GM19099 (cell line): ENCODE measurements around the gene MRPL57.

ENCODE experiments used
- POLR2A ChIP-seq: IDR thresholded peaks from 3 replicates; pipeline ENCODE4 v1.6.1; 2011; ENCODE audit warnings: low read depth; ENCODE audit not compliant: insufficient read length; ENCODE audit errors: extremely low read depth

Gene MRPL57

DNA sequence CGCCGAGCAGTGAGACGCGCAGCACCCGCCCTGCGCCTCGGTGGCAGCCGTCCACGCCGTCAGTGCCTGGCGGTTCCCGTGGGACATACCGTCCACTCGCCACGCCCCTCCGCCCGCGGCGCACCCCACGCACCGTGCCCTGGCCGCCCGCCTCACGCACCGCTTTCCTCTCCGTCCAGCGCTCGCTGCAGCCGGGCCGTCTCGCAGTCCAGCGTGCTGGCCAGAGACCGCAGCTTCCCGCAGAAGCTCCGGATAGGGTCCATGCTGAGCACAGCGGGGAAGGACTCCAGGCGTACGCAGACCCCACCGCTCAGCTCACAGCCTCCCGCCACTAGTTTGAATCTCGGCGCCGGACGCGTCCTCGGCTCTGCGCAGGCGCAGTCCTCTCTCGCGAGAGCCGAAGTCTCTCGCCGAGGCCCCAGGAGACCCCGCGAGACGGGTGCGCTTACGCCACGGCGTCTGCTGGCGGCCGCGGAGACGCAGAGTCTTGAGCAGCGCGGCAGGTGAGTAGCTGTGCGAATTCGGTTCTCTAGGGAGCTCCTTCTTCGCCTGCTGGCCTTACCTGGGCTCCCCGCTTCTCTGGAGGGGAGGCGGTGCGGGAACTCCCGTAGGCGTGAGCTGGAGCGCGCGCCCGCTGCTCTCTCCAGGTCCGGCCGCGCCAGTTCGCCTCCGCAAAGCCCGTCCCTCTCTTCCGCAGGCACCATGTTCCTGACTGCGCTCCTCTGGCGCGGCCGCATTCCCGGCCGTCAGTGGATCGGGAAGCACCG is at the start of gene MRPL57, which contains the start of gene SKA3:
MRPL57 (plus strand) TSS at position 444 of the 767 bp plus-strand sequence; CDS start at position 703, 259 bp downstream.
SKA3 (minus strand) TSS at position 338 of the 767 bp plus-strand sequence; CDS start at position 263, 75 bp downstream.
- peak; percentile 95 for TF ChIP-seq POLR2A

DNA sequence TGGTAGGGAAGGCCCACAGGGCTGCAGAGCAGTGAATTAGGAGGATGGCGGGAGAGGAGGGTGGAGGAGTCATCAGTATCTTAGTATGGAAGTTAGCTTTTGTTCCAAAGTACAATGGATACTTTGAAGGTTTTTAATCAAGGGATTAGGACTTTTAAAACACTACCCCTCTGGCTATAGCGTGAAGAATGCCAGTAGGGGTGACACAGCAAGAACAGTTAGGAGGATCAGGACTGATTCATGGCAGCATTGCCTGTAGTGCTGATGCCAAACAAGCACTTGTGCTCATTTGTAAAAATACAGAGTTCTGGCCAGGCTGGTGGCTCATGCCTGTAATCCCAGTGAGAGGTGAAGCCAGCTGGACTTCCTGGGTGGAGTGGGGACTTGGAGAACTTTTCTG is 46.3 kb upstream of the MRPL57 start:
- no peak for TF ChIP-seq POLR2A

DNA sequence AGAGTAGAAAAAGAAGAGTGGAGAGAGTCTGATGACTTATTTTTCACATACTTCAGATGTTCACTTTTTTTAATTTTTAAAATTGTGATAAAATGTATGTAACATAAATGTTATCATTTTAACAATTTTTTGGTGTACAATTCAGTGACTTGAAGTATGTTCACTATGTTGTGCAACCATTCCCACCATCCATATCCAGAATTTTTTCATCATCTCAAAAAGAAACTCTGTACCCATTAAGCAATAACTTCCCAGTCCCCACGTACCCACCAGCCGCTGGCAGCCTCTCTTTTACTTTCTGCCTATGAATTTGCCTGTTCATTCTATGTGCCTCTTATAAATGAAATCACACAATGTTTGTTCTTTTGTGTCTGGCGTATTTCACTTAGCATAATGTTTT is 43.4 kb upstream of the MRPL57 start:
- TF ChIP-seq POLR2A: no peak

DNA sequence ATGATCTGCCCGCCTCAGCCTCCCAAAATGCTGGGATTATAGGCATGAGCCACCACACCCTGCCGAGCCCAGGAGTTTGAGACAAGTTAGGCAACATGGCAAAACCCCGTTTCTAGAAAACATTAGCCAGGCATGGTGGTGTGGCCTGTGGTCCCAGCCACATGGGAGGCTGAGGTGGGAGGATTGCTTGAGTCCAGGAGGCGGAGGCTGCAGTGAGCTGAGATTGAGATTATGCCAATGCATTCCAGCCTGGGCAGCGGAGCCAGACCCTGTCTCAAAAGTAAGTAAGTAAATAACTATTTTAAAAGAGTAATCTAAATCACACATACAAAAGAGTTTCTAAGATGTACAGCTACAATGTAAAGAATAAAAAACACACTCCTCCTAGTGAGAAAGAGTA is 42.0 kb upstream of the MRPL57 start:
- no peak for TF ChIP-seq POLR2A

DNA sequence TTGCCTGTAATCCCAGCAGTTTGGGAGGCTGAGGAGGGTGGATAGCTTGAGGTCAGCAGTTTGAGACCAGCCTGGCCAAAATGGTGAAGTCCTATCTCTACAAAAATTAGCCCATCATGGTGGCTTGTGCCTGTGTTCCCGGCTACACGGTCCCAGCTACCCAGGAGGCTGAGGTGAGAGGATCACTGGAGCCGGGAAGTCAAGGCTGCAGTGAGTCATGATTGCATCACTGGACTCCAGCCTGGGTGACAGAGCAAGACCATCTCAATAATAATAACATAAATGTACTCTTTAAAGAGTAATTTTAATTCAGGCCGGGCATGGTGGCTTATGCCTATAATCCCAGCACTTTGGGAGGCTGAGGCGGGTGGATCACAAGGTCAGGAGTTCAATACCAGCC is 38.8 kb upstream of the MRPL57 start:
- TF ChIP-seq POLR2A: no peak

DNA sequence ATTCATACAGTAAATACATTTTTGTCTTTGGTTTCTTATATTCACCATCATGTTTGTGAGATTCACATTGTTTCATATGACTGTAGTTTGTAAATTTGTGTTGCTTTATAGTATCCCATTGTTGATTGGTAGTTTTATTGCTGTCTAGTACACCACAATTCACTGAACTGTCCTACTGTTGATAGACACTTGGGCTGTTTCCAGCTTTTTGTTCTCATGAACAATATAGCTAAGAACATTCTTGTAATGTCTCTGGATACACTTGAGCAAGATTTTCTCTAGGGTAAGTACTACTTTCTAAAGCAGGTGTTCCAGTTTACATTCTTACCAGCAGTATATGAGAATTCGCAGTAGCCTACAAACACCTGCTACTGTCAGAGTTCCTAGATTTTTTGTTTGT is 37.9 kb upstream of the MRPL57 start:
- TF ChIP-seq POLR2A: no peak

DNA sequence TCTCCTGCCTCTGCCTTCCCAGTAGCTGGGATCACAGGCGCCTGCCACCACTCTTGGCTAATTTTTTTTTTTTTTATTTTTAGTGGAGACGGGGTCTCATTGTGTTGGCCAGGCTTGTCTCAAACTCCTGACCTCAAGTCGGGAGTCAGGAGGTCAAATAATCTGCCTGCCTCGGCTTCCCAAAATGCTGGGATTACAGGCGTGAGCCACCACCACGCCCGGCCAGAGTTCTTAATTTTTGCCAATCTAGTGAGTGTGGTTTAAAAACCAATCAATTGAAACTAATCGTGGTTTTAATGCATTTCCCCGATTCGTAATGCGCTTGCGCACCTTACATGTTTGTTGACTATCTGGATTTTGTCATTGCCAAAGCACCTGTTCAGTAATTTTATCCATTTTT is 37.1 kb upstream of the MRPL57 start:
- TF ChIP-seq POLR2A: no peak

DNA sequence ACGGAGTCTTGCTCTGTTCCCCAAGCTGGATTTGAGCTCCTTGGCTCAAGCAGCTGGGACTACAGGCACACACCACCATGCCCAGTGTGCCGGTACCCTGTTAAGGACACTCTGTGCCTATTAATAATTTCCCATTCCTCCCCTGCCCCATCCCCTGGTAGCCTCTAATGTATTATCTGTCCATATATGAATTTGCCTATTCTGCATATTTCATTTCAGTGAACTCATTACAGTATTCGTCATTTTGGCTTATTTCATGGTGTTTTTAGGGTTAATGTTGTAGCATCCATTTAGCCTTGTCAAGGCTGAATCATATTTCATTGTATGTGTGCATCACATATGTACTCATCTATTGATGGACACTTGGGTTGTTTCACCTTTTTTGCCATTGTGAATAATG is 33.7 kb upstream of the MRPL57 start:
- TF ChIP-seq POLR2A: no peak

DNA sequence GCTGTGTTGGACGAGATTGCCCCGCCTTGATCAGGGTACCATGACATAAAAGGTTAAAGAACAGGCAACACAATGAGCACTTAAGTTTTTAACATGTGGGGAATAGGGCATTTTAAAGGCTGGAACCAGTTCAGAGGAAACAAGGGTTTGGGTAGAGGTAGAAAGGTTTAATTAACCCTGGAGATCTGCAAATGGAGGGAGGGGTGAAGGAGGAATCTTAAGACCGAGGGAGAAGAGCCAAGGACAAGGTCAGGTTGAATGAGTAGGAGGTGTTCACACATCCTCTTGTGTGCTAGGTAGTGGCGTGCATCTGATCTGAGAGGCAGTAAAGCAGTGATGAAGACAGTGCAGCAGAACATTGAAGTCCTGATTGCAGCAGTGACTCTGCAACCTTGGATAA is 28.6 kb upstream of the MRPL57 start:
- TF ChIP-seq POLR2A: no peak

DNA sequence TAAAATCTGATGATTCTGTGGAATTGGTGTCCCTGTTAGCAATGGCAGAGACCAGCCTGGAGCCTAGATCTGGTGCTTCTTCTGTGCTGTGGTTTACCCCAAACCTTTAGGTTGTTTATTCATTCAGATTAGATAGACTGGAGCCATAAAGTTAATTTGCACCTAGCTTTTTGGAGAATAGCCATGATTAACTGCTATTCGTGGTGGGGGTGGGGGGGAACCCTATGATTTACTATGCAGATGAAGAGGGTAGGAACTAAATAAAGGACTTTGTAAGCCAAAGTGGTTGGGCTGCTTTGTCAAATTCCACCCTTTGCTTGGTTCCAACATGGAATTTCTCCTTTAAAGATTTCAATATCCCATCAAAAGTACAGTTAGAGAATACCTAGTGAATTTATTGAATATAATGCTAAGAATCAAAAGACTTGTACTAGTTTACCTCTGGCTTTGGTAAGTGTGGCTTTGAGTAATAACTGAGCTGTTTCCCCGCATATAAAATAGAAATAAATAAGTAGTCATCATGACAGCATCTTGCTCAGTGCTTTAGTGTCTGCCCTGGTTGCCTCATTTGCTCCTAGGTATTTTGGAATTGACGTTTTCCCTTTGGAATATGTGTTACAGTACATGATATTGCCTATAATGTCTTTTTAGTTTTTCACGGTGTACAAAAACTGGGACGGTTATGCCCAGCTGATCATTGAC is 27.8 kb upstream of the MRPL57 start:
- no peak for TF ChIP-seq POLR2A

DNA sequence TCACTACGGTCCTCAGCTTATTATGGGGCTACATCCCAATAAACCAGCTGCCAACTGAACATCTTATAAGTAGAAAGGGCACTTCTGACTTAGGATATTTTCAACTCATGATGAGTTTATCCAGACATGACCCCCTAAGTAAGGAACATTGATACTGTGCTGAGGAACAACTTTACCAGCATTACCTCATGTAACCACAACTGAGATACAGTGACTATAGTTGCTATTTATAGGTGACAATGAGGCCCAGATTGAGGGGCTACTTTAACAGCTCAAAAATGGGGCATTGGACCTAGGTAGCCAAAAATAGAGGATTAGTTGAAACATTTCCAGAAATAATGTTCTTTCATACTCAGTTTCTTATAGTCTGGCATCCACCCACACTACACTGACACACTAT is 26.9 kb upstream of the MRPL57 start:
- TF ChIP-seq POLR2A: no peak

DNA sequence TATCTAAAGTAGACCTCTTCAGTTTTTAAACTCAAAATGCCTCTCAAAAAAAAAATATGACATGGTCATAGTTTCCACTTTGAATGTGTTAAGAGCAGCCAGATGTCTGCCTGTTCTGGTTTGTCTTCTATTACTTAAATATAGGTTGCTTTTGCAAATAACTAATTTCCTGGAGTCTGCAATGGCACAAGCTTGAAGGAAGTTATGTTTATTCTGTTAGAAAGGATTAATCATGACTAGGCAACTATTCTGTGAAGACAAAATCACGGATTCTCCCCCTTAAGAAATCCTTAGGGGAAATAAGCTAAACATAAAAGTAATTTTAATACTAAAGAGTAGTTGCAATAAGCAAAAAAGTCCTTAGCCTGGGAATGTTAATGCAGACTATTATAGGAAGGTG is 26.4 kb upstream of the MRPL57 start:
- no peak for TF ChIP-seq POLR2A

DNA sequence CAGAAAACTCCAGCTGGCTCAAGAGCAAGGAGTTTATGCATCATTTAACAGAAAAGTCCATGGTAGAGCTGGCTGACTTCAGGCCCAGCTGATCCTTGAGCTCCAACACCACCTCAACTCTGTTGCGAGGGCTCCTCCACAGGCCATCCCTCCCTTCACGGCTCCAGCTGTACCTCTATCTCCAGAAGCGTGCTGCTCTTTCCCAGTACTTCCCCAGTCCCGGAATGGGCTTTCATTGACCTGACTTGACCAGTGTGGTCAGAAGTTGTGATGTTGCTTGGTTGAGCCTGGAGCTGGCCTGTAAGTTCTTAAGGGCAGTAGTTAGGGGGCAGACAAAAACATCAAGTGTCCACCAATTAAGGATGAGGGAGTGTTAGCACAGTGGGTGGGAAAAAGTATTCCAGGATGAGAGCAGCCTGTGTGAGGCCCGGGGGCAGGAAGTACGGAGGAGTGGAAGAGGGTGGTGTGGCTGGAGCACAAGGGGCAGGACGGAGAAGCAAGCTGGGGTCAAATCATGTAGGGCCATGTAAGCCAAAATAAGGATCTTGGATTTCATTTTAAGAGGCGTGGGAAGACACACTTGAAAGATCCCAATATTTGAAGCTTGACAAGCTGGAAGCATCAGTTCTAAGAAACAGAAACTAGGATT is 24.1 kb upstream of the MRPL57 start:
- TF ChIP-seq POLR2A: no peak

DNA sequence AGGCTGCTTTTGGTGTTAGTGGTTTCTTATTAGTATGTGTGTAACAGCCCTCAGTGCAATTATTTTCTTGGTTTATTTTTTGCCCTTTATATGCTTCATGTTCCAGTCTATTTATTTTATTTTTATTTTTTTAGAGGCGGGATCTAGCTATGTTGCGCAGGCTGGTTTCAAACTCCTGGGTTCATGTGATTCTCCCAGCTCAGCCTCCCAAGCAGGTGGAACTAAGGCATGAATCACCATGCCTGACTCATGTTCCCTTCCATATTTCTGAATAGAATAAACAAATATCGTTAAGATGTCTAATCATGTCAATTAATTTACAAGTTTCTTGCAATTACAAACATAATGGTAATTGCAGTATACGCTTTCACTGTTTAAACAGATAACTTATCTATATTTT is 11.8 kb upstream of the MRPL57 start:
- TF ChIP-seq POLR2A: no peak

DNA sequence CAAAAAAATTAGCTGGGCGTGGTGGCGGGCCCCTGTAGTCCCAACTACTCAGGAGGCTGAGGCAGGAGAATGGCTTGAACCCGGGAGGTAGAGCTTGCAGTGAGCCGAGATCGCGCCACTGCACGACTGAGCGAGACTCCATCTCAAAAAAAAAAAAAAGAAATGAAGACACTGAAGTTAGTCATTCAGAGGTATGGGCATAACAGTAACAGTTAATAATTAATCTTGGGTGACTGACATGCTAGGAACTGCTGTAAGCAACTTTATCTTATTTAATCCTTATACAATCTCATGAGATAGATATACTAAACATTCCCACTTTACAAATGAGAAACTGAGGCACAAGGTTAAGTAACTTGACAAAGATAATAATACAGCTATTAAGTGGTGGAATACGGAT is 5.0 kb upstream of the MRPL57 start:
- no peak for TF ChIP-seq POLR2A
